HCT116 (cell line): Measurements from ENCODE around the gene RXRA. TPM values are rescaled to one million over a fixed set of nuclear protein-coding genes. Genes with fewer than 3 reads are reported as not detected.

Experiments used
- ATAC-seq: fragments of 200-7000 bp; cut with Tn5 transposase; 2 replicates; pipeline ENCODE4 v1.9.1; 2020; ENCODE audit warnings: mild to moderate bottlenecking, moderate library complexity
- BruUV-seq: library from RNA; stranded (reverse); fragments of 400-500 nt; replicated peaks from 2 replicates; lab custom pipeline; 2021; lab: Mats Ljungman, UMichigan
- CTCF ChIA-PET: fragments of 300-600 bp; sonication (Branson Sonifier 250); formaldehyde crosslinking; loops from one replicate; lab custom pipeline; 2021; ENCODE audit warnings: antibody characterized with exemption; lab: Charles Lee
- POLR2A ChIA-PET: fragments of 300-600, 350-600 bp; sonication (Branson Sonifier 250); formaldehyde crosslinking; loops from one replicate; lab custom pipeline; 2021; ENCODE audit warnings: antibody characterized with exemption; lab: Charles Lee
- RAD21 ChIA-PET, 2 experiments: fragments of 300-600 bp; sonication (Branson Sonifier 250); formaldehyde crosslinking; loops; one replicate each; lab custom pipeline; 2023; ENCODE audit warnings: low total read pairs in 2 of 2; ENCODE audit not compliant: uncharacterized antibody in 2 of 2, unreplicated experiment in 2 of 2, low non-redundant PET in 1 of 2; lab: Charles Lee
- DNase-seq: peaks from one replicate; pipeline ENCODE4 v3.0.0-alpha.2; 2010; ENCODE audit warnings: low read depth, low spot score
- H2AFZ ChIP-seq: fragments of 200-600 bp; shearing (Covaris generic), sonication (generic); 2 replicates; pipeline ENCODE4 v1.6.1; 2017; ENCODE audit warnings: low read depth, mixed run types, mixed read lengths, antibody characterized with exemption, low read length; ENCODE audit not compliant: poor library complexity, severe bottlenecking
- H3K27ac ChIP-seq: 2 replicates; pipeline ENCODE4 v1.5.1; 2012; ENCODE audit warnings: low read depth, low read length
- H3K27me3 ChIP-seq: fragments of 200-600 bp; sonication (generic); 2 replicates; pipeline ENCODE4 v1.6.1; 2016; ENCODE audit warnings: mixed run types, low read length, mixed read lengths; ENCODE audit not compliant: insufficient read depth
- H3K36me3 ChIP-seq, 2 experiments: fragments of 200-500 bp in 1 of 2; fragments of 200-600 bp in 1 of 2; sonication (Bioruptor generic) in 1 of 2; sonication (generic) in 1 of 2; 2 replicates each; pipeline versions ENCODE4 v1.5.1 to v1.6.1; 2014 to 2016; ENCODE audit warnings: low read length in 2 of 2, inconsistent platforms in 1 of 2, mixed read lengths in 1 of 2, mixed run types in 1 of 2; ENCODE audit not compliant: insufficient read depth in 2 of 2, control insufficient read depth in 1 of 2
- H3K4me1 ChIP-seq, 2 experiments: fragments of 200-600 bp in 1 of 2; sonication (generic) in 1 of 2; 2 replicates each; pipeline versions ENCODE4 v1.5.1 to v1.6.1; 2012 to 2017; ENCODE audit warnings: low read length in 2 of 2, inconsistent platforms in 1 of 2, mild to moderate bottlenecking in 1 of 2, mixed read lengths in 1 of 2, mixed run types in 1 of 2, moderate library complexity in 1 of 2; ENCODE audit not compliant: insufficient read depth in 2 of 2, control insufficient read depth in 1 of 2
- H3K4me2 ChIP-seq: fragments of 200-600 bp; sonication (generic); 2 replicates; pipeline ENCODE4 v1.6.1; 2017; ENCODE audit warnings: mixed run types, low read length, mixed read lengths
- H3K4me3 ChIP-seq, 2 experiments: fragments of 200-600 bp in 1 of 2; sonication (generic) in 1 of 2; replicated peaks in 1 of 2; 2 replicates each; pipeline ENCODE4 v1.5.1; 2011 to 2016; ENCODE audit warnings: low read length in 2 of 2, control low read depth in 1 of 2, low read depth in 1 of 2, mild to moderate bottlenecking in 1 of 2, mixed read lengths in 1 of 2, mixed run types in 1 of 2
- H3K79me2 ChIP-seq: fragments of 200-600 bp; sonication (generic); 2 replicates; pipeline ENCODE4 v1.6.1; 2017; ENCODE audit warnings: mild to moderate bottlenecking, mixed run types, low read length, moderate library complexity, mixed read lengths; ENCODE audit not compliant: insufficient read depth
- H3K9ac ChIP-seq: fragments of 200-600 bp; sonication (generic); 2 replicates; pipeline ENCODE4 v1.6.1; 2016; ENCODE audit warnings: low read length, mixed read lengths
- H3K9me2 ChIP-seq: fragments of 200-600 bp; sonication (generic), shearing (Covaris generic); 2 replicates; pipeline ENCODE4 v1.6.1; 2017; ENCODE audit warnings: mixed run types, mild to moderate bottlenecking, moderate library complexity; ENCODE audit not compliant: insufficient read depth
- H3K9me3 ChIP-seq, 2 experiments: fragments of 200-500 bp in 1 of 2; fragments of 200-600 bp in 1 of 2; sonication (Bioruptor generic) in 1 of 2; sonication (generic) in 1 of 2; 2 replicates each; pipeline ENCODE4 v1.6.1; 2014 to 2017; ENCODE audit warnings: low read length in 2 of 2, mixed read lengths in 2 of 2, inconsistent platforms in 1 of 2, low read depth in 1 of 2, mild to moderate bottlenecking in 1 of 2, mixed run types in 1 of 2, moderate library complexity in 1 of 2; ENCODE audit not compliant: control insufficient read depth in 1 of 2, insufficient read depth in 1 of 2
- H4K20me1 ChIP-seq: fragments of 200-600 bp; sonication (generic), shearing (Covaris generic); 2 replicates; pipeline ENCODE4 v1.6.1; 2017; ENCODE audit warnings: mixed run types, mild to moderate bottlenecking, moderate library complexity; ENCODE audit not compliant: insufficient read depth
- ATF3 ChIP-seq: IDR thresholded peaks from 2 replicates; pipeline ENCODE4 v1.6.1; 2012
- CBX3 ChIP-seq: IDR thresholded peaks from 2 replicates; pipeline ENCODE4 v1.6.1; 2012; ENCODE audit warnings: low read depth
- CEBPB ChIP-seq: IDR thresholded peaks from 2 replicates; pipeline ENCODE4 v1.6.1; 2012; ENCODE audit warnings: low read depth
- CTCF ChIP-seq, 3 experiments: fragments of 200-600 bp in 1 of 3; sonication (generic) in 1 of 3; IDR thresholded peaks in 2 of 3; conservative IDR thresholded peaks in 1 of 3; 2 replicates each; pipeline ENCODE4 v1.5.1; 2012 to 2017; ENCODE audit warnings: low read depth in 2 of 3, low read length in 2 of 3, antibody characterized with exemption in 1 of 3, borderline replicate concordance in 1 of 3, control low read depth in 1 of 3, mild to moderate bottlenecking in 1 of 3, mixed read lengths in 1 of 3, mixed run types in 1 of 3, moderate library complexity in 1 of 3; ENCODE audit not compliant: insufficient read depth in 1 of 3
- EGR1 ChIP-seq: IDR thresholded peaks from 2 replicates; pipeline ENCODE4 v1.6.1; 2012; ENCODE audit warnings: low read depth
- EZH2 ChIP-seq: fragments of 200-600 bp; sonication (generic); IDR thresholded peaks from 2 replicates; pipeline ENCODE4 v1.6.1; 2017; ENCODE audit warnings: antibody characterized with exemption, mixed run types
- FOSL1 ChIP-seq: IDR thresholded peaks from 2 replicates; pipeline ENCODE4 v1.6.1; 2012; ENCODE audit warnings: low read depth
- JUND ChIP-seq: IDR thresholded peaks from 2 replicates; pipeline ENCODE4 v1.6.1; 2012
- MAX ChIP-seq: IDR thresholded peaks from 2 replicates; pipeline ENCODE4 v1.6.1; 2012
- POLR2A ChIP-seq: IDR thresholded peaks from 2 replicates; pipeline ENCODE4 v1.7.0; 2011; ENCODE audit warnings: borderline replicate concordance; ENCODE audit not compliant: insufficient read depth, insufficient read length; ENCODE audit errors: extremely low read depth
- POLR2AphosphoS5 ChIP-seq: IDR thresholded peaks from 2 replicates; pipeline ENCODE4 v1.6.1; 2011; ENCODE audit warnings: mild to moderate bottlenecking, low read depth, low read length, moderate library complexity
- REST ChIP-seq: IDR thresholded peaks from 2 replicates; pipeline ENCODE4 v1.6.1; 2012; ENCODE audit warnings: low read depth
- SIN3A ChIP-seq: IDR thresholded peaks from 2 replicates; pipeline ENCODE4 v1.6.1; 2012; ENCODE audit warnings: low read depth
- SRF ChIP-seq: IDR thresholded peaks from 2 replicates; pipeline ENCODE4 v1.6.1; 2012; ENCODE audit warnings: low read depth
- TCF7L2 ChIP-seq: IDR thresholded peaks from 2 replicates; pipeline ENCODE4 v1.7.0; 2011; ENCODE audit warnings: borderline replicate concordance, inconsistent platforms; ENCODE audit not compliant: insufficient read depth, insufficient read length; ENCODE audit errors: extremely low read depth
- YY1 ChIP-seq: IDR thresholded peaks from 2 replicates; pipeline ENCODE4 v1.6.1; 2011; ENCODE audit warnings: low read length, low read depth, moderate library complexity, mild to moderate bottlenecking; ENCODE audit not compliant: insufficient replicate concordance; ENCODE audit errors: extremely low read depth
- ZFX ChIP-seq: fragments of 450-650 bp; IDR thresholded peaks from 2 replicates; pipeline ENCODE4 v1.6.1; 2017
- ZNF274 ChIP-seq: fragments of 200-500 bp; sonication (Bioruptor generic); IDR thresholded peaks from 2 replicates; pipeline ENCODE4 v1.6.1; 2014; ENCODE audit warnings: mild to moderate bottlenecking, low read depth, low read length, inconsistent platforms
- intact Hi-C: fragments of 100-400 bp; cut with micrococcal nuclease; formaldehyde crosslinking; loops from 2 replicates; pipeline ENCODE4 v1.10.0; 2022
- total RNA-seq: library from RNA; stranded (reverse); gene quantifications from one replicate; pipeline ENCODE4 v1.2.1, GENCODE V29; 2021; ENCODE audit not compliant: unreplicated experiment

RXRA gene
- total RNA-seq, 1 experiment from 2014 or later, result 43.9 TPM

GRCh38 chr9:134337469-134337868 is 11.2 kb downstream of the RXRA start:
- H3K27ac ChIP-seq, result no peak overlapping the region
- no peaks in the 10 kb centered on the region for H3K9me3 ChIP-seq
- BruUV-seq, result no TSS peak
- intact Hi-C loops, result no loop called here
- ChIA-PET CTCF (no interaction called here), POLR2A (no interaction called here), RAD21 (no interaction called here)
- TF ChIP-seq ATF3, result no peak
- no peak for TF ChIP-seq EZH2
- TF ChIP-seq FOSL1, result no peak
- TF ChIP-seq POLR2A, result no peak
- no peak for TF ChIP-seq TCF7L2
- no peak for TF ChIP-seq REST
- no peak for TF ChIP-seq CEBPB
- TF ChIP-seq SIN3A, result no peak
- TF ChIP-seq MAX, result no peak
- TF ChIP-seq CTCF (IDR thresholded peaks at IDR 0.05 in 2 of 3, conservative IDR thresholded peaks at IDR 0.05 in 1 of 3; ENCODE audit: borderline replicate concordance in 1 of 3, insufficient read depth in 1 of 3, low read depth in 2 of 3, low read length in 2 of 3), result no peak
- TF ChIP-seq JUND, result no peak
- TF ChIP-seq CBX3, result no peak
- no peak for TF ChIP-seq SRF
- no peak for TF ChIP-seq ZNF274
- no peak for TF ChIP-seq EGR1
- no peak for TF ChIP-seq YY1
- TF ChIP-seq ZFX, result no peak
- no peak for TF ChIP-seq POLR2AphosphoS5
- no peaks in the 10 kb centered on the region for H3K9me2 ChIP-seq
- no peak overlapping the region for H3K4me3 ChIP-seq
- DNase-seq (no peak), ATAC-seq (no peak)
- no peak overlapping the region for H3K9ac ChIP-seq
- H2AFZ ChIP-seq, result no peak overlapping the region
- no peaks in the 10 kb centered on the region for H3K27me3 ChIP-seq
- H3K79me2 ChIP-seq, result peaks cover 97% of the 10 kb centered on the region
- H3K36me3 ChIP-seq, result no peaks in the 10 kb centered on the region
- peaks cover 0 to 38% of the 10 kb centered on the region in 2 experiments; a peak in 2 of 4 replicates for H3K4me1 ChIP-seq
- 0 out of 2 replicates have a peak, but pooled peaks cover 4% of the 10 kb centered on the region for H4K20me1 ChIP-seq
- no peak overlapping the region for H3K4me2 ChIP-seq
